Pulmonary artery endothelial cell (primary cell): Measurements from ENCODE around the gene UNC79. TPM values are rescaled to one million over a fixed set of nuclear protein-coding genes. Genes with fewer than 3 reads are reported as not detected.
"Not testable (repeated sequence)": the region's sequence is repeated elsewhere in the genome, so short reads cannot be mapped to it uniquely, and the experiment has no call there.

ENCODE experiments used
- DNase-seq: peaks from one replicate; pipeline ENCODE4 v3.0.0-alpha.2; 2011; ENCODE audit warnings: low read depth, low spot score
- total RNA-seq: library from RNA; depleted of rRNA; stranded (reverse); fragments of >200 nt; gene quantifications from 2 replicates; pipeline ENCODE4 v1.2.3, GENCODE V29; 2014

Gene UNC79
- under 0.01 TPM in 1 of 2 replicates, not detected in the other for total RNA-seq

GRCh38 chr14:93430315-93431035 is at the start of gene UNC79:
Gene UNC79 (plus strand): TSS chr14:93430939. CDS start chr14:93431030, 91 bp downstream.
- DNase-seq = no peak

- DNase-seq = no peak
Observed at GRCh38 chr14:93381644-93382043, 49.1 kb upstream of the UNC79 start.

- DNase-seq = not testable (repeated sequence)
Observed at GRCh38 chr14:93384256-93384655, 46.5 kb upstream of the UNC79 start.

GRCh38 chr14:93395231-93395630 is 35.5 kb upstream of the UNC79 start:
- no peak for DNase-seq

GRCh38 chr14:93396456-93396855 is 34.3 kb upstream of the UNC79 start:
- no peak for DNase-seq

GRCh38 chr14:93398491-93398890 is 32.2 kb upstream of the UNC79 start:
- DNase-seq = no peak

GRCh38 chr14:93402951-93403350 is 27.8 kb upstream of the UNC79 start:
- DNase-seq = no peak

GRCh38 chr14:93410021-93410420 is 20.7 kb upstream of the UNC79 start:
- DNase-seq = no peak

GRCh38 chr14:93410893-93411292 is 19.8 kb upstream of the UNC79 start:
- no peak for DNase-seq

GRCh38 chr14:93425136-93425535 is 5.6 kb upstream of the UNC79 start:
- not testable (repeated sequence) for DNase-seq

- no peak for DNase-seq
Observed at GRCh38 chr14:93426750-93427149, 4.0 kb upstream of the UNC79 start.

GRCh38 chr14:93431036-93431670 is 414 bp downstream of the UNC79 start:
- no peak for DNase-seq

GRCh38 chr14:93454224-93454623 is 23.5 kb downstream of the UNC79 start:
- no peak for DNase-seq

GRCh38 chr14:93456356-93456755 is 25.6 kb downstream of the UNC79 start:
- DNase-seq = no peak

- DNase-seq = no peak
Observed at GRCh38 chr14:93458234-93458633, 27.5 kb downstream of the UNC79 start.

GRCh38 chr14:93462479-93462878 is 31.7 kb downstream of the UNC79 start:
- DNase-seq = no peak

- no peak for DNase-seq
Observed at GRCh38 chr14:93464271-93464670, 33.5 kb downstream of the UNC79 start.

GRCh38 chr14:93475471-93475870 is 44.7 kb downstream of the UNC79 start:
- DNase-seq = no peak

GRCh38 chr14:93476305-93476704 is 45.6 kb downstream of the UNC79 start:
- DNase-seq = no peak

GRCh38 chr14:93479074-93479473 is 48.3 kb downstream of the UNC79 start:
- not testable (repeated sequence) for DNase-seq

GRCh38 chr14:93480867-93481266 is 50.1 kb downstream of the UNC79 start:
- DNase-seq = no peak

- DNase-seq = no peak
Observed at GRCh38 chr14:93481758-93482157, 51.0 kb downstream of the UNC79 start.

GRCh38 chr14:93490001-93490400 is 59.3 kb downstream of the UNC79 start:
- DNase-seq = no peak
